IMR-90 (cell line): Measurements from ENCODE around the gene ZBTB9. TPM values are rescaled to one million over a fixed set of nuclear protein-coding genes. Genes with fewer than 3 reads are reported as not detected.

Source experiments
- ATAC-seq: fragments of 200-7000 bp; cut with Tn5 transposase; 2 replicates; pipeline ENCODE4 v1.9.1; 2020; ENCODE audit warnings: low read depth, mild to moderate bottlenecking, moderate library complexity
- BruUV-seq: library from RNA; stranded (reverse); fragments of 400-500 nt; replicated peaks from 2 replicates; lab custom pipeline; 2021; lab: Mats Ljungman, UMichigan
- CTCF ChIA-PET: fragments of 300-600 bp; formaldehyde crosslinking; extraction: SDS; loops from one replicate; lab custom pipeline; 2021; ENCODE audit warnings: antibody characterized with exemption; lab: Yijun Ruan, JAX
- POLR2A ChIA-PET: fragments of 300-600 bp; sonication (Branson Sonifier 250); formaldehyde crosslinking; loops from one replicate; lab custom pipeline; 2022; ENCODE audit warnings: antibody characterized with exemption; ENCODE audit not compliant: unreplicated experiment; lab: Charles Lee
- DNase-seq: peaks from one replicate; pipeline ENCODE4 v3.0.0; 2013
- H2AFZ ChIP-seq: replicated peaks from 2 replicates; pipeline ENCODE3; 2013; ENCODE audit warnings: low read length, mild to moderate bottlenecking; ENCODE audit not compliant: poor library complexity
- H2AK5ac ChIP-seq: 2 replicates; pipeline ENCODE4 v1.6.1; 2013; ENCODE audit warnings: low read depth, low read length, inconsistent platforms
- H2AK9ac ChIP-seq: replicated peaks from 2 replicates; pipeline ENCODE3; 2013; ENCODE audit warnings: mild to moderate bottlenecking, low read depth, low read length, moderate library complexity; ENCODE audit not compliant: poor library complexity
- H2BK120ac ChIP-seq: 2 replicates; pipeline ENCODE4 v1.6.1; 2013; ENCODE audit warnings: low read depth, low read length, inconsistent platforms
- H2BK15ac ChIP-seq: 3 replicates; pipeline ENCODE4 v1.6.1; 2013; ENCODE audit warnings: low read depth, low read length, inconsistent platforms
- H2BK20ac ChIP-seq: 2 replicates; pipeline ENCODE4 v1.6.1; 2013; ENCODE audit warnings: low read depth, mild to moderate bottlenecking, inconsistent platforms, low read length, moderate library complexity
- H2BK5ac ChIP-seq: 2 replicates; pipeline ENCODE4 v1.6.1; 2013; ENCODE audit warnings: mild to moderate bottlenecking, low read depth, low read length, inconsistent platforms; ENCODE audit not compliant: poor library complexity, severe bottlenecking
- H3K14ac ChIP-seq: replicated peaks from 2 replicates; pipeline ENCODE4 v1.6.1; 2013; ENCODE audit warnings: low read depth, low read length, inconsistent platforms
- H3K18ac ChIP-seq: 2 replicates; pipeline ENCODE4 v1.6.1; 2013; ENCODE audit warnings: low read depth, low read length, control low read depth
- H3K23ac ChIP-seq: 2 replicates; pipeline ENCODE4 v1.6.1; 2013; ENCODE audit warnings: low read depth, low read length, inconsistent platforms
- H3K27ac ChIP-seq: 2 replicates; pipeline ENCODE4 v1.5.1; 2013; ENCODE audit warnings: mild to moderate bottlenecking, control low read depth, low read length; ENCODE audit not compliant: insufficient read depth
- H3K27me3 ChIP-seq: 2 replicates; pipeline ENCODE4 v1.6.1; 2013; ENCODE audit warnings: low read length; ENCODE audit not compliant: control insufficient read depth, insufficient read depth
- H3K36me3 ChIP-seq: 2 replicates; pipeline ENCODE4 v1.6.1; 2013; ENCODE audit warnings: low read length, mixed read lengths; ENCODE audit not compliant: control insufficient read depth, insufficient read depth
- H3K4ac ChIP-seq: 2 replicates; pipeline ENCODE4 v1.6.1; 2013; ENCODE audit warnings: low read depth, low read length, inconsistent platforms
- H3K4me1 ChIP-seq: 2 replicates; pipeline ENCODE4 v1.6.1; 2013; ENCODE audit warnings: low read length, mixed read lengths; ENCODE audit not compliant: control insufficient read depth, insufficient read depth
- H3K4me2 ChIP-seq: 2 replicates; pipeline ENCODE4 v1.6.1; 2013; ENCODE audit warnings: low read depth, mild to moderate bottlenecking, control low read depth, low read length, moderate library complexity
- H3K4me3 ChIP-seq: 2 replicates; pipeline ENCODE4 v1.5.1; 2013; ENCODE audit warnings: low read depth, mild to moderate bottlenecking, control low read depth, low read length, moderate library complexity; ENCODE audit not compliant: insufficient read depth
- H3K56ac ChIP-seq: 2 replicates; pipeline ENCODE4 v1.6.1; 2013; ENCODE audit warnings: low read length, inconsistent platforms; ENCODE audit not compliant: insufficient read depth; ENCODE audit errors: extremely low read depth
- H3K79me1 ChIP-seq, 2 experiments: 2 replicates each; pipeline ENCODE4 v1.6.1; 2013; ENCODE audit warnings: low read length in 2 of 2, inconsistent platforms in 1 of 2, low read depth in 1 of 2
- H3K9ac ChIP-seq: 2 replicates; pipeline ENCODE4 v1.6.1; 2013; ENCODE audit warnings: low read depth, low read length, control low read depth
- H3K9me1 ChIP-seq: 2 replicates; pipeline ENCODE4 v1.6.1; 2013; ENCODE audit warnings: low read length, inconsistent platforms; ENCODE audit not compliant: insufficient read depth
- H3K9me3 ChIP-seq: 2 replicates; pipeline ENCODE4 v1.6.1; 2013; ENCODE audit warnings: low read length; ENCODE audit not compliant: control insufficient read depth, insufficient read depth
- H4K20me1 ChIP-seq: 2 replicates; pipeline ENCODE4 v1.6.1; 2013; ENCODE audit warnings: low read length, inconsistent platforms; ENCODE audit not compliant: insufficient read depth
- H4K5ac ChIP-seq: 2 replicates; pipeline ENCODE4 v1.6.1; 2013; ENCODE audit warnings: mild to moderate bottlenecking, low read depth, low read length, control low read depth
- H4K8ac ChIP-seq, 2 experiments: 2 replicates each; pipeline ENCODE4 v1.6.1; 2013; ENCODE audit warnings: low read depth in 2 of 2, low read length in 2 of 2, control low read depth in 1 of 2, inconsistent platforms in 1 of 2
- H4K91ac ChIP-seq: 2 replicates; pipeline ENCODE4 v1.6.1; 2013; ENCODE audit warnings: low read depth, low read length, inconsistent platforms; ENCODE audit not compliant: insufficient read depth
- CEBPB ChIP-seq: IDR thresholded peaks from 2 replicates; pipeline ENCODE4 v1.6.1; 2012; ENCODE audit warnings: low read depth, low read length, improper control_type of control experiment
- CHD1 ChIP-seq: IDR thresholded peaks from 2 replicates; pipeline ENCODE4 v1.6.1; 2012; ENCODE audit warnings: low read depth, low read length, improper control_type of control experiment
- FOS ChIP-seq: fragments of 150-350 bp; IDR thresholded peaks from 2 replicates; pipeline ENCODE4 v1.6.1; 2016; ENCODE audit warnings: low read depth, low read length
- MAZ ChIP-seq: IDR thresholded peaks from 2 replicates; pipeline ENCODE4 v1.6.1; 2012; ENCODE audit warnings: low read depth, mild to moderate bottlenecking, low read length, improper control_type of control experiment, moderate library complexity, borderline replicate concordance
- MXI1 ChIP-seq: IDR thresholded peaks from 2 replicates; pipeline ENCODE4 v1.6.1; 2012; ENCODE audit warnings: low read depth, mild to moderate bottlenecking, low read length, moderate library complexity, borderline replicate concordance
- NFE2L2 ChIP-seq: fragments of 150-350 bp; IDR thresholded peaks from 2 replicates; pipeline ENCODE4 v1.6.1; 2016; ENCODE audit warnings: low read depth, mild to moderate bottlenecking, low read length
- RAD21 ChIP-seq: IDR thresholded peaks from 2 replicates; pipeline ENCODE4 v1.6.1; 2012; ENCODE audit warnings: low read length, improper control_type of control experiment
- RCOR1 ChIP-seq: IDR thresholded peaks from 2 replicates; pipeline ENCODE4 v1.6.1; 2012; ENCODE audit warnings: mild to moderate bottlenecking, low read length, improper control_type of control experiment; ENCODE audit not compliant: insufficient replicate concordance
- SMC3 ChIP-seq: fragments of 150-350 bp; IDR thresholded peaks from 2 replicates; pipeline ENCODE4 v1.6.1; 2016; ENCODE audit warnings: low read depth, mild to moderate bottlenecking, antibody characterized with exemption, low read length, moderate library complexity
- WGBS, 2 experiments: methylation state at CpG; one replicate each; pipeline versions ENCODE4 v1.1.5 to v1.1.7; 2013; ENCODE audit warnings: missing lambda C conversion rate in 2 of 2; ENCODE audit not compliant: insufficient read length in 1 of 2; ENCODE audit errors: extremely low coverage in 2 of 2; 5-methylcytosine and 5-hydroxymethylcytosine counted together
- dilution Hi-C: fragments of 300-500 bp; cut with HindIII; formaldehyde crosslinking; loops from one replicate; pipeline ENCODE4 v1.14.3; 2018; ENCODE audit warnings: low sequenced_read_pairs; ENCODE audit not compliant: unreplicated experiment
- in situ Hi-C: fragments of 300-500 bp; cut with MboI; formaldehyde crosslinking; loops from 3 replicates; pipeline ENCODE4 v1.14.3; 2019; ENCODE audit warnings: low sequenced_read_pairs, inconsistent platforms, mixed read lengths
- intact Hi-C: fragments of 100-400 bp; cut with micrococcal nuclease; formaldehyde crosslinking; loops from 2 replicates; pipeline ENCODE4 v1.10.0; 2022
- polyA plus RNA-seq, 3 experiments: library from polyadenylated mRNA; depleted of rRNA; stranded (reverse); fragments of >200 nt; gene quantifications; 2 replicates each; pipeline ENCODE4 v1.2.3, GENCODE V29; 2012; ENCODE audit warnings: low replicate concordance in 1 of 3
- total RNA-seq: library from RNA; depleted of rRNA; stranded (reverse); fragments of >200 nt; gene quantifications from 2 replicates; pipeline ENCODE4 v1.2.3, GENCODE V29; 2012
- TF ChIP-seq, protein P1 (sequence below): fragments of 150-350 bp; IDR thresholded peaks from 2 replicates; pipeline ENCODE4 v1.6.1; 2017; ENCODE audit warnings: mild to moderate bottlenecking, antibody characterized with exemption, low read length, low read depth

The ZBTB9 gene
- total and polyA plus RNA-seq, 2 of the 4 experiments (the other 2 are of a cell fraction) = 5.4 to 5.9 TPM

DNA sequence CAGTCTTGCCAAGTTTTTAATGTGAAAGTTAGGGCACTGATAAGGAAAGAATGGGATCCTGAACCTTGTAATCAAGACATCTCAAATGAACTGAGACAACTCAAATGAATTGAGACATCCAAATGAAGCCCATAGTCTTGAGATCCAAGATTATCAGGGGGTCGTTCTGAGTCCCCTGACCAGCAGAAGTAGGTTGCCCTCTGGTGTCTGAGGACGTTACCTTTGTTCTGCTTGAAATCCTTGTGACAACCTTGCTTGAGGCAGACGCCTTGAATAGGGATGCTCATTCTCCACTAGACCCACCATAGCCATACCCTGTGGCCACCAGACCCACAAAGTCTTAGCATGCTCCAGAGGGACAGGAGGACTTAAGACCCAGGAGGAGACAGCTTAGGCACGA, 37.7 kb downstream of the ZBTB9 start:
- H4K8ac ChIP-seq = no peak overlapping the region
- no peak overlapping the region for H3K23ac ChIP-seq
- no peak overlapping the region for H4K5ac ChIP-seq
- 0% methylated on average over 1 of the region's 4 CpGs; no CpG with 5 or more reads in 1 of the 2 experiments for WGBS, 2 experiments
- no peak overlapping the region for H3K4me2 ChIP-seq
- H2AK5ac ChIP-seq = no peak overlapping the region
- no peaks in the 10 kb centered on the region for H4K20me1 ChIP-seq
- H3K27ac ChIP-seq = no peak overlapping the region
- no peak overlapping the region for H2BK20ac ChIP-seq
- no peak for DNase-seq
- peaks cover 13% of the 10 kb centered on the region for H3K27me3 ChIP-seq
- no peak overlapping the region for H3K4ac ChIP-seq
- no peaks in the 10 kb centered on the region for H3K36me3 ChIP-seq
- no peak overlapping the region for H3K56ac ChIP-seq
- no peak overlapping the region for H2BK5ac ChIP-seq
- no peaks in the 10 kb centered on the region for H3K4me1 ChIP-seq
- H3K79me1 ChIP-seq = no peaks in the 10 kb centered on the region
- intact Hi-C loops (no loop called here), dilution Hi-C loops (no loop called here), in situ Hi-C loops (no loop called here)
- H3K9ac ChIP-seq = no peak overlapping the region
- no peaks in the 10 kb centered on the region for H3K9me3 ChIP-seq
- CTCF ChIA-PET = no interaction called here
- H3K4me3 ChIP-seq = no peak overlapping the region
- H2AK9ac ChIP-seq = no peak overlapping the region
- H3K18ac ChIP-seq = no peak overlapping the region
- no peak overlapping the region for H2AFZ ChIP-seq
- no peak overlapping the region for H4K91ac ChIP-seq
- no peak overlapping the region for H3K14ac ChIP-seq
- no peak for ATAC-seq
- no peak for TF ChIP-seq RCOR1
- TF ChIP-seq SMC3 = no peak
- TF ChIP-seq FOS = no peak
- TF ChIP-seq CHD1 = no peak
- TF ChIP-seq MAZ = no peak
- TF ChIP-seq MXI1 = no peak
- TF ChIP-seq CEBPB = no peak
- TF ChIP-seq, protein P1, sequence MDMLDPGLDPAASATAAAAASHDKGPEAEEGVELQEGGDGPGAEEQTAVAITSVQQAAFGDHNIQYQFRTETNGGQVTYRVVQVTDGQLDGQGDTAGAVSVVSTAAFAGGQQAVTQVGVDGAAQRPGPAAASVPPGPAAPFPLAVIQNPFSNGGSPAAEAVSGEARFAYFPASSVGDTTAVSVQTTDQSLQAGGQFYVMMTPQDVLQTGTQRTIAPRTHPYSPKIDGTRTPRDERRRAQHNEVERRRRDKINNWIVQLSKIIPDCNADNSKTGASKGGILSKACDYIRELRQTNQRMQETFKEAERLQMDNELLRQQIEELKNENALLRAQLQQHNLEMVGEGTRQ = no peak
- TF ChIP-seq RAD21 = no peak
- TF ChIP-seq NFE2L2 = no peak
- BruUV-seq = no TSS peak
- POLR2A ChIA-PET = interaction anchor here (0.7 kb wide), 1 partner anchor 28 kb away, joined by 3 read pairs; no protein-coding TSS in a partner anchor
- H2BK120ac ChIP-seq = no peak overlapping the region
- H2BK15ac ChIP-seq = no peak overlapping the region
- no peaks in the 10 kb centered on the region for H3K9me1 ChIP-seq
